ENCODE measurements around the gene PCED1A. TPM values are rescaled to one million over a fixed set of nuclear protein-coding genes. Genes with fewer than 3 reads are reported as not detected.

PCED1A gene
- total RNA-seq, 1 donor from 2014 or later, result 37.3 TPM

DNA sequence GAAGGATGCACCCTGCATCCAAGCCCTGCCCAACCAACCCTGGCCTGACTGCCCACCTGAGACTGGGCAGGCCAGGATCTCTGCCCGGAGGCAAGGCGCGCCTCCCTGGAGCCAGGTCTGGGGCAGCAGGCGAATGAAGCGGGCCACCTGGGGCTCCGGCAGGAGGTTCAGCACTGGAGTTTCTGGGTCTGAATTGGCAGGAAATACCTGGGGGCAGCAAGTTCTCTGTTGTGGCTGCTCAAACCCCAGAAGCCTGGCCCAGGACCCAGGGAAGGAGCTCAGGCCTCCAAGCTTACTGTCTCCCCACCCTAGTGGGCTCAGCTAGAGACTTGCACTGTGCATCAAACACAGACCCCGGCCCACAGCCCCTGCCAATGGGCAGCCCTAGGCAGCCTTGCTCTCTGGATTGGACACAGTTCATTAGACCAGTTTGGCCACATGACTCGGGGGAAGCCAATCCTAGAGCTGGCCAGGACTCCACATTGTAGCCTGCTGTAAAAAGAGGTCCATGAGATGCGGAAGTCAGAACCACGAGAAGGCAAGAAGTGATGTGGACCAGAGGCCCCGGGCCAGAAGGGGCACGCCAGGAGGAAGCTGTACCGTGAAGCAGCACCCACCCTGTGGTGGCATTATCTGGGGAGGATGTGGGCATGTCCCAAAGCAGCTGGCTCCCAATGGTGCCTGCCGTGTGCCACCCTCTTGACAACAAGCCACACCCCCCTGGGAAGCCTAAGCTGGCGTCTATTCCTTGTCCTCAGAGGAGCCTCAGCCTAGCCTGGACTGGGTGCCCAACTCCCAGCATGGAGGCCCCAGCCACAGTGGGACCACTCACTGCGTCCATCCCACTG lies 43.1 kb downstream of the PCED1A start:
- Mint-ChIP-seq H3K27me3 (ENCODE audit: low read depth) (peaks cover 34% of the 10 kb centered on the region), H3K27ac (ENCODE audit: unreplicated experiment) (no peak overlapping the region), H3K4me1 (ENCODE audit: low read depth) (peaks cover 16% of the 10 kb centered on the region), H3K9me3 (ENCODE audit: low read depth) (no peaks in the 10 kb centered on the region), H3K4me3 (ENCODE audit: unreplicated experiment) (no peak overlapping the region), H3K36me3 (ENCODE audit: low read depth) (peaks cover 3% of the 10 kb centered on the region)
- TF ChIP-seq CTCF (IDR thresholded peaks at IDR 0.05), result no peak
- DNase-seq (ENCODE audit: low spot score), result no peak

GRCh38 chr20:2796011-2796660 lies 44.3 kb downstream of the PCED1A start:
- no peaks in the 10 kb centered on the region for H3K9me3 Mint-ChIP-seq (ENCODE audit: low read depth)
- no peak for TF ChIP-seq CTCF (IDR thresholded peaks at IDR 0.05)
- peaks cover 13% of the 10 kb centered on the region for H3K4me1 Mint-ChIP-seq (ENCODE audit: low read depth)
- DNase-seq (ENCODE audit: low spot score), result no peak
- no peak overlapping the region for H3K27ac Mint-ChIP-seq (ENCODE audit: unreplicated experiment)
- peaks cover 3% of the 10 kb centered on the region for H3K36me3 Mint-ChIP-seq (ENCODE audit: low read depth)
- no peak overlapping the region for H3K4me3 Mint-ChIP-seq (ENCODE audit: unreplicated experiment)
- peaks cover 39% of the 10 kb centered on the region for H3K27me3 Mint-ChIP-seq (ENCODE audit: low read depth)

DNA sequence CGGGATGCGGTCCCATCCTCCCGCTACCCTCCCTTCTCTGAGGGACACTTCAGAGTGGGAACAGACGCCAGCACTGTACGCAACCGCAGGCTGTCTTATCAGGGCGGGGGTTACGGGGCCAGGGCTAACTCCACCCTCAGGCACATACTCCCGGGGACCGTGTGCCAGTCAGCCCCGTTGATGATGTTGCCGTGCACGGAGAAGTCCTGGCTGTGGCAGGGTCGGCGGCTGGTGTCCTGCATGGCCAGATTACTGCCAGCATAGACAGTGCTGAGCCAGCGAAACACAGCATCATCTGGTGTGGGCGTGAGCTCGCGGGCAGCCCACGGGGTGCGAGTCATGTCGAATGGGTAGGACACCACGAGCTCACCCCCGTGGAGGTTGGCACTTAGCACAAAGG lies 45.0 kb downstream of the PCED1A start:
- H3K27ac Mint-ChIP-seq (ENCODE audit: unreplicated experiment), result no peak overlapping the region
- H3K4me3 Mint-ChIP-seq (ENCODE audit: unreplicated experiment), result no peak overlapping the region
- peaks cover under 1% of the 10 kb centered on the region for H3K9me3 Mint-ChIP-seq (ENCODE audit: low read depth)
- H3K27me3 Mint-ChIP-seq (ENCODE audit: low read depth), result peaks cover 38% of the 10 kb centered on the region
- peaks cover 7% of the 10 kb centered on the region for H3K4me1 Mint-ChIP-seq (ENCODE audit: low read depth)
- peak; percentile 86 for DNase-seq (ENCODE audit: low spot score)
- TF ChIP-seq CTCF (IDR thresholded peaks at IDR 0.05), result no peak
- H3K36me3 Mint-ChIP-seq (ENCODE audit: low read depth), result peaks cover 3% of the 10 kb centered on the region

DNA sequence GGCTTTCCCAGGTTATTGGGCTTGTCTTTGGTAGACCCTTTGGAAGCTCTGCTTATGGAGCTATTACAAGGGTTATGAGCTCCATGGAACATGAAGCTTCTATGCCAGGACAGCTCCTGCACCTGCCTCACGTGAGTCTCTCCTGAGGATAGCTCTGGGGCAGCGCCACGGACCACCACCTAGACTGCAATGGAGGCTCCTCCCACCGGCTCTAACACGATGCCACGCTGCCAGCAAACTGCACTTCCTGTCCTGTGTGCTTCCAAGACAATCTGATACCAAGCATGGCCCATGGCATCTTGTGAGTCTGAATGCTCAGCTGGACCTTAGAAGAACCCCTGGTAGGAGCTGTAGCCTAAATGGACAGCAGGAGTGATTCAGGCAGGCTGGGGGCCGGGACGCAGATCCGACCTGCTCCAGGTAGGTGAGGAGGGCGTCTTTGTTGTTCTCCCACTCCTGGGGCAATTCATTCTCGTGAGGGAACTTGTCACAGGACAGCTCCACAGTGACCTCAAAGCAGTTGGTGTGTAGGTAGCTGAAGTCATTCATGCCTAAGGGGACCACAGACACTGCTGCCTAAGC lies 45.5 kb downstream of the PCED1A start:
- no peak for DNase-seq (ENCODE audit: low spot score)
- H3K4me3 Mint-ChIP-seq (ENCODE audit: unreplicated experiment), result no peak overlapping the region
- peaks cover 3% of the 10 kb centered on the region for H3K9me3 Mint-ChIP-seq (ENCODE audit: low read depth)
- no peak for TF ChIP-seq CTCF (IDR thresholded peaks at IDR 0.05)
- H3K36me3 Mint-ChIP-seq (ENCODE audit: low read depth), result peaks cover 3% of the 10 kb centered on the region
- H3K27ac Mint-ChIP-seq (ENCODE audit: unreplicated experiment), result no peak overlapping the region
- peaks cover 5% of the 10 kb centered on the region for H3K4me1 Mint-ChIP-seq (ENCODE audit: low read depth)
- peaks cover 41% of the 10 kb centered on the region for H3K27me3 Mint-ChIP-seq (ENCODE audit: low read depth)

DNA sequence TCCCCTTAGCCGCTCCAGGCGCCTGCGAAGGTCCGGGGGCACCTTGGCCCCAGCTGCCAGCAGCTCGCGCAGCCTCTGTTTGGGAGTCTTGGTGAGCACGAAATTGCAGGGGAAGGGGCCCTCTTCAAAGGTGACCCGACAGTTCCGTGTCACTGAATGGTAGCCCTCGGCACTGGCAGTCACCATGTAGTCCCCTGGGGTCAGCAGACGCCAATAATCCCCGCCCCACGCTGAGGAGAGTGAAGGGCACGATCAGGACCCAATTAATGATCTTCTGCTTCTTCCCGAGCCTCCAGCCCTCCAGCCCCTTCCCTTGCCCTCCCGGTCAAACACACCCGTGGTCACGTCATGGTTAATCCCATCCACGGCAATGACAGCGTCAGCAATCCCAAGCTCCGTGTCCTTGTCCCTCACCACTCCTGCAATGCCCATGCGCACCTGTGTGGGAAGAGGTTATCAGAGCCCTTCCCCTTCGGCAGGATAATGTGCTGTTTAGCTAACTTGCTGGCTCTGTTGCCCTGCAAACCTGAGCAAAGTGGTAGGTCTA lies 46.2 kb downstream of the PCED1A start:
- no peak for TF ChIP-seq CTCF (IDR thresholded peaks at IDR 0.05)
- H3K27me3 Mint-ChIP-seq (ENCODE audit: low read depth), result peaks cover 42% of the 10 kb centered on the region
- H3K4me3 Mint-ChIP-seq (ENCODE audit: unreplicated experiment), result no peak overlapping the region
- no peaks in the 10 kb centered on the region for H3K4me1 Mint-ChIP-seq (ENCODE audit: low read depth)
- H3K27ac Mint-ChIP-seq (ENCODE audit: unreplicated experiment), result no peak overlapping the region
- H3K36me3 Mint-ChIP-seq (ENCODE audit: low read depth), result peaks cover 2% of the 10 kb centered on the region
- peak; percentile 75 for DNase-seq (ENCODE audit: low spot score)
- H3K9me3 Mint-ChIP-seq (ENCODE audit: low read depth), result peaks cover 3% of the 10 kb centered on the region
